HEK293 (cell line): ENCODE data around the gene TMEM91.
A peak's percentile ranks its signal among the peaks of the same experiment; 100 is the strongest.

ENCODE experiments used
- CTCF ChIA-PET: fragments of 350-600 bp; formaldehyde crosslinking; extraction: SDS; loops from one replicate; lab custom pipeline; 2021; ENCODE audit warnings: antibody characterized with exemption; lab: Yijun Ruan, JAX
- POLR2A ChIA-PET: fragments of 300-600 bp; formaldehyde crosslinking; extraction: SDS; loops from one replicate; lab custom pipeline; 2020; ENCODE audit warnings: antibody characterized with exemption, inconsistent platforms; lab: Yijun Ruan, JAX
- H3K27ac ChIP-seq: fragments of 200-500 bp; sonication (Bioruptor generic); 2 replicates; pipeline ENCODE4 v1.5.1; 2014; ENCODE audit warnings: low read depth, low read length, control low read depth, inconsistent platforms; ENCODE audit errors: extremely low read depth
- H3K36me3 ChIP-seq, 2 experiments: fragments of 200-500 bp in 1 of 2; sonication (Bioruptor generic) in 1 of 2; 1 replicate in 1 of 2; 2 replicates in 1 of 2; pipeline ENCODE4 v1.5.1; 2014 to 2017; ENCODE audit warnings: inconsistent platforms in 2 of 2, low read length in 2 of 2; ENCODE audit not compliant: control insufficient read depth in 2 of 2, insufficient read depth in 1 of 2
- H3K4me1 ChIP-seq: fragments of 200-500 bp; sonication (Bioruptor generic); 2 replicates; pipeline ENCODE4 v1.5.1; 2014; ENCODE audit warnings: mild to moderate bottlenecking, low read length, inconsistent platforms; ENCODE audit not compliant: control insufficient read depth, insufficient read depth
- H3K4me3 ChIP-seq: 2 replicates; pipeline ENCODE4 v1.5.1; 2011; ENCODE audit warnings: low read depth, mild to moderate bottlenecking, control low read depth, low read length, moderate library complexity
- H3K9me3 ChIP-seq: fragments of 200-500 bp; sonication (Bioruptor generic); 2 replicates; pipeline ENCODE4 v1.5.1; 2014; ENCODE audit warnings: low read depth, low read length, inconsistent platforms; ENCODE audit not compliant: control insufficient read depth, insufficient read depth
- EGR2 ChIP-seq: fragments of 450-650 bp; formaldehyde crosslinking; IDR thresholded peaks from 2 replicates; pipeline ENCODE4 v1.5.1; 2016; ENCODE audit warnings: low read depth, missing biosample characterization, missing genetic modification characterization
- KLF10 ChIP-seq: fragments of 450-650 bp; IDR thresholded peaks from 2 replicates; pipeline ENCODE4 v1.5.1; 2018; ENCODE audit warnings: missing biosample characterization, mild to moderate bottlenecking, missing genetic modification characterization
- ZBTB17 ChIP-seq: fragments of 450-650 bp; formaldehyde crosslinking; IDR thresholded peaks from 2 replicates; pipeline ENCODE4 v1.5.1; 2016; ENCODE audit warnings: missing biosample characterization, missing genetic modification characterization
- ZFP41 ChIP-seq: fragments of 450-650 bp; formaldehyde crosslinking; IDR thresholded peaks from 2 replicates; pipeline ENCODE4 v1.5.1; 2016; ENCODE audit warnings: missing biosample characterization, missing genetic modification characterization, borderline replicate concordance
- ZNF132 ChIP-seq: fragments of 450-650 bp; formaldehyde crosslinking; IDR thresholded peaks from 2 replicates; pipeline ENCODE4 v1.5.1; 2017; ENCODE audit warnings: missing biosample characterization, missing genetic modification characterization, borderline replicate concordance
- ZNF184 ChIP-seq: fragments of 450-650 bp; IDR thresholded peaks from 2 replicates; pipeline ENCODE4 v1.5.1; 2018; ENCODE audit warnings: missing biosample characterization, mild to moderate bottlenecking, missing genetic modification characterization
- ZNF221 ChIP-seq: fragments of 450-650 bp; formaldehyde crosslinking; IDR thresholded peaks from 2 replicates; pipeline ENCODE4 v1.5.1; 2017; ENCODE audit warnings: missing biosample characterization, missing genetic modification characterization, borderline replicate concordance
- ZNF335 ChIP-seq: fragments of 450-650 bp; formaldehyde crosslinking; conservative IDR thresholded peaks from 2 replicates; pipeline ENCODE4 v1.5.1; 2016; ENCODE audit warnings: missing biosample characterization, missing genetic modification characterization
- ZNF391 ChIP-seq: fragments of 450-650 bp; formaldehyde crosslinking; IDR thresholded peaks from 2 replicates; pipeline ENCODE4 v1.5.1; 2016; ENCODE audit warnings: low read depth, missing biosample characterization, missing genetic modification characterization, borderline replicate concordance
- ZNF433 ChIP-seq: fragments of 450-650 bp; formaldehyde crosslinking; IDR thresholded peaks from 2 replicates; pipeline ENCODE4 v1.5.1; 2016; ENCODE audit warnings: missing biosample characterization, missing genetic modification characterization, low read depth
- ZNF48 ChIP-seq: fragments of 450-650 bp; formaldehyde crosslinking; IDR thresholded peaks from 2 replicates; pipeline ENCODE4 v1.5.1; 2016; ENCODE audit warnings: missing biosample characterization, missing genetic modification characterization
- ZNF530 ChIP-seq: fragments of 450-650 bp; formaldehyde crosslinking; IDR thresholded peaks from 2 replicates; pipeline ENCODE4 v1.5.1; 2016; ENCODE audit warnings: low read depth, missing biosample characterization, missing genetic modification characterization
- ZNF544 ChIP-seq: fragments of 450-650 bp; formaldehyde crosslinking; IDR thresholded peaks from 2 replicates; pipeline ENCODE4 v1.5.0; 2017; ENCODE audit warnings: missing biosample characterization, missing genetic modification characterization
- ZNF585B ChIP-seq: fragments of 450-650 bp; formaldehyde crosslinking; IDR thresholded peaks from 2 replicates; pipeline ENCODE4 v1.5.1; 2016; ENCODE audit warnings: missing biosample characterization, missing genetic modification characterization
- ZNF792 ChIP-seq: fragments of 450-650 bp; formaldehyde crosslinking; IDR thresholded peaks from 2 replicates; pipeline ENCODE4 v1.5.1; 2016; ENCODE audit warnings: missing biosample characterization, missing genetic modification characterization
- ZNF830 ChIP-seq: fragments of 450-650 bp; IDR thresholded peaks from 2 replicates; pipeline ENCODE4 v1.5.0; 2018; ENCODE audit warnings: missing biosample characterization, missing genetic modification characterization, low read depth, mild to moderate bottlenecking, moderate library complexity
- ZSCAN23 ChIP-seq: fragments of 450-650 bp; formaldehyde crosslinking; IDR thresholded peaks from 2 replicates; pipeline ENCODE4 v1.5.1; 2016; ENCODE audit warnings: missing biosample characterization, missing genetic modification characterization
- TF ChIP-seq, protein P1 (sequence below): fragments of 450-650 bp; formaldehyde crosslinking; IDR thresholded peaks from 2 replicates; pipeline ENCODE4 v1.5.1; 2017; ENCODE audit warnings: missing biosample characterization, missing genetic modification characterization
- TF ChIP-seq, protein P2 (sequence below): fragments of 450-650 bp; formaldehyde crosslinking; IDR thresholded peaks from 2 replicates; pipeline ENCODE4; 2016; ENCODE audit warnings: missing biosample characterization, missing genetic modification characterization
- TF ChIP-seq, protein P3 (sequence below): fragments of 450-650 bp; formaldehyde crosslinking; IDR thresholded peaks from 2 replicates; pipeline ENCODE4 v1.5.1; 2017; ENCODE audit warnings: missing biosample characterization, missing genetic modification characterization
- TF ChIP-seq, protein P4 (sequence below): fragments of 450-650 bp; formaldehyde crosslinking; IDR thresholded peaks from 2 replicates; pipeline ENCODE4 v1.5.1; 2017; ENCODE audit warnings: missing biosample characterization, mild to moderate bottlenecking, missing genetic modification characterization, moderate library complexity
- TF ChIP-seq, protein P5 (sequence below): fragments of 450-650 bp; formaldehyde crosslinking; IDR thresholded peaks from 2 replicates; pipeline ENCODE4 v1.5.1; 2016; ENCODE audit warnings: missing biosample characterization, missing genetic modification characterization, low read depth

Gene TMEM91

DNA sequence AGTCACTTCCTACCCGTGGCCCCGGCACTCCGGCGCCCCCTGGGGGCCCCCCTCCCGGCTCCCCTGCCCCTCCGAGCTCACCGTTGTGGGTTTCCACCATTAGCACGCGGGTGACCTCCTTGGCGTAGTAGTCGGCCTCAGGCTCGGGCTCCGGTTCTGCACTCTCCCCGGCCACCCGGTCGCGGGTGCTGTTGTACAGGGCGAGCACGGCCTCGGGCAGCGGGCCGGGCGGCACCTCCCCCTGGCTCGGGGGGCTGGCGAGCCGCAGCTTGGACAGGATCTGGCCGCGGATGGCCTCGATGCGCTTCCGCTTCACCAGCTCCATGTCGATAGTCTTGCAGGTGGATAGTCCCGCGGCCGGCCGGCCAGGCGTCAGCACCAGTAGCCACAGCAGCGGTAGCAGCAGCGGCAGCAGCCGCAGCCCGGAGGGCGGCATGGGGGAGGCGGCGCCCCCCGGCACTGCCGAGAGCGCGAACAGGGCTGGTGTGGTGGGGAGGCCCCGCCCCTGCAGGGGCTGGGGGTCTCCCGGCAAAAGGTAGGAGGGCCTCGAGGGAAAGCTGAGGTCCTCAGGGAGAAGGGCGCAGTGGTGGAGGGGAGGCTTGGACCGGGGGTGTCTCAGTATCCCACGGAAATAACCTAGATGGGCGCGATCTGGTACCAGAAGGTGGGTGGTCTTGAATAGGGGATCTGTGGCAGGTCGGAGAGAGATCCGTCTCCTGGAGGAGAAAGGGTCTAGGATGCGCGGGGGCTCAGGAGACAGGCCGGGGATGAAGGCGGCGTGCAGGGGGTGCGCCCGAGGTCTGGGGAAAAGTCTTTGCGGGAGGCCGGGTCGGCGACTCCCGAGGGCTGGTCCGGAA is 23.5 kb upstream of the TMEM91 start (continued):
- TF ChIP-seq, protein P1, sequence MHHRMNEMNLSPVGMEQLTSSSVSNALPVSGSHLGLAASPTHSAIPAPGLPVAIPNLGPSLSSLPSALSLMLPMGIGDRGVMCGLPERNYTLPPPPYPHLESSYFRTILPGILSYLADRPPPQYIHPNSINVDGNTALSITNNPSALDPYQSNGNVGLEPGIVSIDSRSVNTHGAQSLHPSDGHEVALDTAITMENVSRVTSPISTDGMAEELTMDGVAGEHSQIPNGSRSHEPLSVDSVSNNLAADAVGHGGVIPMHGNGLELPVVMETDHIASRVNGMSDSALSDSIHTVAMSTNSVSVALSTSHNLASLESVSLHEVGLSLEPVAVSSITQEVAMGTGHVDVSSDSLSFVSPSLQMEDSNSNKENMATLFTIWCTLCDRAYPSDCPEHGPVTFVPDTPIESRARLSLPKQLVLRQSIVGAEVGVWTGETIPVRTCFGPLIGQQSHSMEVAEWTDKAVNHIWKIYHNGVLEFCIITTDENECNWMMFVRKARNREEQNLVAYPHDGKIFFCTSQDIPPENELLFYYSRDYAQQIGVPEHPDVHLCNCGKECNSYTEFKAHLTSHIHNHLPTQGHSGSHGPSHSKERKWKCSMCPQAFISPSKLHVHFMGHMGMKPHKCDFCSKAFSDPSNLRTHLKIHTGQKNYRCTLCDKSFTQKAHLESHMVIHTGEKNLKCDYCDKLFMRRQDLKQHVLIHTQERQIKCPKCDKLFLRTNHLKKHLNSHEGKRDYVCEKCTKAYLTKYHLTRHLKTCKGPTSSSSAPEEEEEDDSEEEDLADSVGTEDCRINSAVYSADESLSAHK (tag by site-specific recombination), result 0 out of 2 replicates have a peak, but pooled peaks have one; percentile 7
- TF ChIP-seq ZNF530 (tag by site-specific recombination) (no peak), ZNF433 (tag by site-specific recombination) (no peak), KLF10 (tag by site-specific recombination) (no peak), ZNF792 (no peak; the same call in 1 of the 2 replicates), ZSCAN23 (tag by site-specific recombination) (no peak), ZNF391 (peak; percentile 53; the same call in 1 of the 2 replicates), ZNF335 (tag by site-specific recombination) (peak; percentile 99), ZNF544 (tag by site-specific recombination) (no peak), ZNF585B (tag by site-specific recombination) (no peak), ZBTB17 (tag by site-specific recombination) (peak; percentile 91), ZNF830 (no peak), EGR2 (peak; percentile 67)
- TF ChIP-seq, protein P2, sequence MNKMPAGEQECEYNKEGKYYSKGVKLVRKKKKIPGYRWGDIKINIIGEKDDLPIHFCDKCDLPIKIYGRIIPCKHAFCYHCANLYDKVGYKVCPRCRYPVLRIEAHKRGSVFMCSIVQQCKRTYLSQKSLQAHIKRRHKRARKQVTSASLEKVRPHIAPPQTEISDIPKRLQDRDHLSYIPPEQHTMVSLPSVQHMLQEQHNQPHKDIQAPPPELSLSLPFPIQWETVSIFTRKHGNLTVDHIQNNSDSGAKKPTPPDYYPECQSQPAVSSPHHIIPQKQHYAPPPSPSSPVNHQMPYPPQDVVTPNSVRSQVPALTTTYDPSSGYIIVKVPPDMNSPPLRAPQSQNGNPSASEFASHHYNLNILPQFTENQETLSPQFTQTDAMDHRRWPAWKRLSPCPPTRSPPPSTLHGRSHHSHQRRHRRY (tag by site-specific recombination), result no peak
- TF ChIP-seq, protein P3, sequence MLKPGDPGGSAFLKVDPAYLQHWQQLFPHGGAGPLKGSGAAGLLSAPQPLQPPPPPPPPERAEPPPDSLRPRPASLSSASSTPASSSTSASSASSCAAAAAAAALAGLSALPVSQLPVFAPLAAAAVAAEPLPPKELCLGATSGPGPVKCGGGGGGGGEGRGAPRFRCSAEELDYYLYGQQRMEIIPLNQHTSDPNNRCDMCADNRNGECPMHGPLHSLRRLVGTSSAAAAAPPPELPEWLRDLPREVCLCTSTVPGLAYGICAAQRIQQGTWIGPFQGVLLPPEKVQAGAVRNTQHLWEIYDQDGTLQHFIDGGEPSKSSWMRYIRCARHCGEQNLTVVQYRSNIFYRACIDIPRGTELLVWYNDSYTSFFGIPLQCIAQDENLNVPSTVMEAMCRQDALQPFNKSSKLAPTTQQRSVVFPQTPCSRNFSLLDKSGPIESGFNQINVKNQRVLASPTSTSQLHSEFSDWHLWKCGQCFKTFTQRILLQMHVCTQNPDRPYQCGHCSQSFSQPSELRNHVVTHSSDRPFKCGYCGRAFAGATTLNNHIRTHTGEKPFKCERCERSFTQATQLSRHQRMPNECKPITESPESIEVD (tag by site-specific recombination), result no peak
- TF ChIP-seq, all 188 proteins: peak for 41

DNA sequence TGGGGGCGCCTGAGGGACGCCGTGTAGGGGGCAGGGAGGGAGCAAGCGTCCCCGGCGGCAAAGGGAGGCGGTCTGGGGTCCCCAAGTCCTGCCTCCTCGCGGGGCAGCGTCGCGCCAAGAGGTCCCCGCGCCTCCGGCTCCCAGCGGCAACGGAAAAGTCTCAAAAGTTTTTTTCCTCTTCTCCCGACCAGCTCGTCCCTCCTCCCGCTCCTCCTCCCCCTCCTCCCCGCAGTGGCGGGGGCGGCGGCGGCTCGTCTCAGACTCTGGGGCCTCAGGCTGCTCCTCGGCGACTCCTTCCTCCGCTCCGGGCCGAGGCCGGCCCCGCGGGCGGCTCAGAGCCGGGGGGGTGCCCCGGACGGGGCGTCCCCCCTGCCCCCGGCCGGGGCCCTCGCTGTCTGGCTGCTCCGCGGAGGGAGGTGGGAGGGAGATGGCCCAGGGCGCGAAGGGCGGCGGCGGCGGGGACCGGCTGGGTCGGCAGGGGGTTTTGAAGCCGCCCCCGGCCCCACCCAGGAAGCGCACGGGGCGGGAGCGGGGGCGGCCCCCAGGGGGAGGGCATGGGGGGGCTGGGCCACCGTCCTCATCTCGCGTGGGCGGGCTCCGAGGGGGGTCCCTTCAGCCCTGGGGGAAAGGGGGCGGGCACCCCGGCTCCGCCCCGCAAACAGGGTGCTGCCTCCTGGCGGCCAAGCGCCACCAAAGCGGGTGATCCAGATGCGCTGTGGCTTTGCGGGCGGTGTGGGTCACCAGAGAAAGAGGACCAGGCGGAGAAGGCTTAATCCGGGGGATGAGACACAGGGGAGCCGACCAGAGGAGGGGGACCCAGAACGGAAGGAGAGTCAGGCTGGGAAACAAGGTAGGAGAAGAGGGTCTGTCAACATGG is 22.6 kb upstream of the TMEM91 start, which contains the start of gene TGFB1:
Gene TGFB1, minus strand, starts transcription at position 457 of the 877 bp plus-strand sequence. CDS start 878 bp downstream, outside the sequence.
- POLR2A ChIA-PET, result interaction anchor here (0.5 to 3.1 kb wide), 10 partner anchors 10 to 85 kb away, joined by 3 to 73 read pairs (median 4); partner anchors contain the start of gene B9D2
- peaks cover 5% of the 10 kb centered on the region; the same call in 1 of the 2 replicates for H3K4me1 ChIP-seq
- peak within 1 kb of the TSS; percentile 43 for H3K4me3 ChIP-seq
- H3K36me3 ChIP-seq, result peaks cover 0 to 6% of the 10 kb centered on the region in 2 experiments; a peak in 1 of 3 replicates
- H3K27ac ChIP-seq, result peak within 1 kb of the TSS; percentile 77; the same call in 1 of the 2 replicates
- CTCF ChIA-PET, result interaction anchor here (0.6 to 5.3 kb wide), 11 partner anchors 10 to 1032 kb away, joined by 3 to 64 read pairs (median 5); partner anchors contain the start of genes B9D2 and DMAC2
- no peaks in the 10 kb centered on the region for H3K9me3 ChIP-seq
- TF ChIP-seq ZNF132 (tag by site-specific recombination) (no peak), ZNF48 (tag by site-specific recombination) (no peak), ZFP41 (tag by site-specific recombination) (no peak), ZNF792 (no peak), ZNF184 (no peak; the same call in 1 of the 2 replicates), ZNF221 (tag by site-specific recombination) (no peak)
- TF ChIP-seq, protein P4, sequence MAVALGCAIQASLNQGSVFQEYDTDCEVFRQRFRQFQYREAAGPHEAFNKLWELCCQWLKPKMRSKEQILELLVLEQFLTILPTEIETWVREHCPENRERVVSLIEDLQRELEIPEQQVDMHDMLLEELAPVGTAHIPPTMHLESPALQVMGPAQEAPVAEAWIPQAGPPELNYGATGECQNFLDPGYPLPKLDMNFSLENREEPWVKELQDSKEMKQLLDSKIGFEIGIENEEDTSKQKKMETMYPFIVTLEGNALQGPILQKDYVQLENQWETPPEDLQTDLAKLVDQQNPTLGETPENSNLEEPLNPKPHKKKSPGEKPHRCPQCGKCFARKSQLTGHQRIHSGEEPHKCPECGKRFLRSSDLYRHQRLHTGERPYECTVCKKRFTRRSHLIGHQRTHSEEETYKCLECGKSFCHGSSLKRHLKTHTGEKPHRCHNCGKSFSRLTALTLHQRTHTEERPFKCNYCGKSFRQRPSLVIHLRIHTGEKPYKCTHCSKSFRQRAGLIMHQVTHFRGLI (tag by site-specific recombination), result no peak
- TF ChIP-seq, protein P5, sequence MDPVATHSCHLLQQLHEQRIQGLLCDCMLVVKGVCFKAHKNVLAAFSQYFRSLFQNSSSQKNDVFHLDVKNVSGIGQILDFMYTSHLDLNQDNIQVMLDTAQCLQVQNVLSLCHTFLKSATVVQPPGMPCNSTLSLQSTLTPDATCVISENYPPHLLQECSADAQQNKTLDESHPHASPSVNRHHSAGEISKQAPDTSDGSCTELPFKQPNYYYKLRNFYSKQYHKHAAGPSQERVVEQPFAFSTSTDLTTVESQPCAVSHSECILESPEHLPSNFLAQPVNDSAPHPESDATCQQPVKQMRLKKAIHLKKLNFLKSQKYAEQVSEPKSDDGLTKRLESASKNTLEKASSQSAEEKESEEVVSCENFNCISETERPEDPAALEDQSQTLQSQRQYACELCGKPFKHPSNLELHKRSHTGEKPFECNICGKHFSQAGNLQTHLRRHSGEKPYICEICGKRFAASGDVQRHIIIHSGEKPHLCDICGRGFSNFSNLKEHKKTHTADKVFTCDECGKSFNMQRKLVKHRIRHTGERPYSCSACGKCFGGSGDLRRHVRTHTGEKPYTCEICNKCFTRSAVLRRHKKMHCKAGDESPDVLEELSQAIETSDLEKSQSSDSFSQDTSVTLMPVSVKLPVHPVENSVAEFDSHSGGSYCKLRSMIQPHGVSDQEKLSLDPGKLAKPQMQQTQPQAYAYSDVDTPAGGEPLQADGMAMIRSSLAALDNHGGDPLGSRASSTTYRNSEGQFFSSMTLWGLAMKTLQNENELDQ, result no peak
